GM23338 (cell line): Measurements from ENCODE around the gene ARHGAP27.

Source experiments
- CREB1 ChIP-seq: fragments of 250-450 bp; sonication (Bioruptor Pico); IDR thresholded peaks from 2 replicates; pipeline ENCODE4 v1.5.0; 2020; ENCODE audit warnings: low read depth, mild to moderate bottlenecking, moderate library complexity
- CTCF ChIP-seq, 2 experiments: fragments of 200-600 bp in 1 of 2; sonication (generic) in 1 of 2; conservative IDR thresholded peaks; 2 replicates each; pipeline versions ENCODE4 v1.5.1 to v1.6.1; 2016 to 2017; ENCODE audit warnings: antibody characterized with exemption in 2 of 2, low read depth in 2 of 2, mild to moderate bottlenecking in 2 of 2, moderate library complexity in 1 of 2
- EZH2 ChIP-seq: fragments of 200-600 bp; sonication (generic); IDR thresholded peaks from one replicate; pipeline ENCODE4 v1.8.0; 2017; ENCODE audit warnings: antibody characterized with exemption, mild to moderate bottlenecking, low read depth; ENCODE audit not compliant: unreplicated experiment
- EZH2phosphoT487 ChIP-seq: fragments of 200-600 bp; sonication (generic); IDR thresholded peaks from one replicate; pipeline ENCODE4 v1.8.1; 2018; ENCODE audit warnings: antibody characterized with exemption; ENCODE audit not compliant: unreplicated experiment
- JUNB ChIP-seq: IDR thresholded peaks from one replicate; pipeline ENCODE4 v1.6.1; 2016; ENCODE audit warnings: antibody characterized with exemption; ENCODE audit not compliant: unreplicated experiment
- POLR2AphosphoS5 ChIP-seq: IDR thresholded peaks from 2 replicates; pipeline ENCODE4 v1.6.1; 2016; ENCODE audit warnings: antibody characterized with exemption, low read depth
- REST ChIP-seq: IDR thresholded peaks from one replicate; pipeline ENCODE4 v1.6.1; 2018; ENCODE audit warnings: antibody characterized with exemption; ENCODE audit not compliant: unreplicated experiment
- ZNF331 ChIP-seq: fragments of 250-450 bp; sonication (Bioruptor Pico); IDR thresholded peaks from 2 replicates; pipeline ENCODE4 v1.5.0; 2020; ENCODE audit warnings: low read depth, mild to moderate bottlenecking, moderate library complexity

- TF ChIP-seq CTCF (conservative IDR thresholded peaks at IDR 0.05; ENCODE audit: low read depth in 2 of 2) (no peak), POLR2AphosphoS5 (no peak), ZNF331 (CRISPR knock-in tag) (no peak), EZH2 (no peak), EZH2phosphoT487 (no peak), CREB1 (CRISPR knock-in tag) (no peak), JUNB (no peak), REST (no peak)
These were observed 51.7 kb downstream of the ARHGAP27 start for GRCh38 chr17:45380991-45381390.
